Stimulated activated CD4-positive, alpha-beta T cell treated with anti-CD3 and anti-CD28 coated beads, Interleukin-15, amount 100 ng/mL, for 48 hours (primary cell): ENCODE results near the gene NTN5.
"Not testable (repeated sequence)": the region's sequence is repeated elsewhere in the genome, so short reads cannot be mapped to it uniquely, and the experiment has no call there.

Experiments
- DNase-seq, 2 donors: peaks; one replicate each; pipeline ENCODE4 v3.0.0-alpha.2; 2020; ENCODE audit warnings: low read depth in 2 of 2

NTN5 gene

GRCh38 chr19:48698046-48698445, 25.2 kb upstream of the NTN5 start:
- DNase-seq, result no peak

GRCh38 chr19:48696353-48697010, 23.7 kb upstream of the NTN5 start:
- no peak for DNase-seq

- DNase-seq, result no peak
Observed at GRCh38 chr19:48695743-48696352, 23.0 kb upstream of the NTN5 start, which contains the start of gene FUT2. Gene FUT2, plus strand, starts transcription at chr19:48695971. Its CDS starts 6,986 bp downstream, at chr19:48702957.

- DNase-seq, result not testable (repeated sequence)
Observed at GRCh38 chr19:48693629-48694028, 20.8 kb upstream of the NTN5 start.

GRCh38 chr19:48689449-48689848, 16.6 kb upstream of the NTN5 start:
- DNase-seq, result no peak

- DNase-seq, result no peak
Observed at GRCh38 chr19:48687776-48688175, 15.0 kb upstream of the NTN5 start.

GRCh38 chr19:48686637-48687036, 13.8 kb upstream of the NTN5 start:
- not testable (repeated sequence) for DNase-seq

GRCh38 chr19:48686088-48686487, 13.3 kb upstream of the NTN5 start:
- DNase-seq, result no peak

GRCh38 chr19:48685583-48685982, 12.8 kb upstream of the NTN5 start:
- no peak for DNase-seq

- DNase-seq, result no peak
Observed at GRCh38 chr19:48683349-48683748, 10.5 kb upstream of the NTN5 start.

- DNase-seq, result no peak
Observed at GRCh38 chr19:48681127-48681470, 8.3 kb upstream of the NTN5 start.

GRCh38 chr19:48680436-48681126, 7.8 kb upstream of the NTN5 start:
- no peak for DNase-seq

GRCh38 chr19:48680006-48680405, 7.2 kb upstream of the NTN5 start:
- DNase-seq, result not testable (repeated sequence)

- no peak for DNase-seq
Observed at GRCh38 chr19:48678201-48678600, 5.4 kb upstream of the NTN5 start.

- no peak for DNase-seq
Observed at GRCh38 chr19:48676887-48677286, 4.1 kb upstream of the NTN5 start.

GRCh38 chr19:48676487-48676886, 3.7 kb upstream of the NTN5 start:
- no peak for DNase-seq

- peak; percentile 60 to 69 for DNase-seq
Observed at GRCh38 chr19:48674921-48675824, 2.4 kb upstream of the NTN5 start.

- no peak for DNase-seq
Observed at GRCh38 chr19:48674216-48674809, 1.5 kb upstream of the NTN5 start.

- DNase-seq, result no peak
Observed at GRCh38 chr19:48673436-48674100, 751 bp upstream of the NTN5 start.

GRCh38 chr19:48671446-48671995, 1.3 kb downstream of the NTN5 start:
- DNase-seq, result no peak
